HG02943 (cell line): ENCODE data around the gene DOK1.

Experiments used
- ATAC-seq: cut with Tn5 transposase; IDR thresholded peaks from one replicate; pipeline ENCODE4 v1.9.1; 2021; ENCODE audit warnings: mild to moderate bottlenecking, low read depth, moderate library complexity; ENCODE audit not compliant: unreplicated experiment

The DOK1 gene

GRCh38 chr2:74553892-74554819 is at the start of gene DOK1, which contains the start of gene LOXL3:
Gene DOK1, plus strand, starts transcription at chr2:74554720. Its CDS starts 35 bp downstream, at chr2:74554755.
Gene LOXL3, minus strand, starts transcription at chr2:74553942. Its CDS starts 1,308 bp downstream, at chr2:74552634.
- ATAC-seq: peak; percentile 64

GRCh38 chr2:74505448-74506246 is 48.9 kb upstream of the DOK1 start:
- ATAC-seq: no peak

- ATAC-seq: peak; percentile 86
Observed at GRCh38 chr2:74507145-74507925, 47.2 kb upstream of the DOK1 start, which contains the start of gene PCGF1. Gene PCGF1, minus strand, starts transcription at chr2:74507695. Its CDS starts 27 bp downstream, at chr2:74507668.

- ATAC-seq: peak; percentile 10
Observed at GRCh38 chr2:74507926-74508520, 46.5 kb upstream of the DOK1 start.

GRCh38 chr2:74510272-74510671 is 44.2 kb upstream of the DOK1 start:
- no peak for ATAC-seq

- ATAC-seq: no peak
Observed at GRCh38 chr2:74511104-74511989, 43.2 kb upstream of the DOK1 start.

- ATAC-seq: no peak
Observed at GRCh38 chr2:74512744-74513604, 41.5 kb upstream of the DOK1 start.

- no peak for ATAC-seq
Observed at GRCh38 chr2:74513605-74514367, 40.7 kb upstream of the DOK1 start.

GRCh38 chr2:74514368-74515270 is 39.9 kb upstream of the DOK1 start, which contains the start of gene TLX2:
Gene TLX2, plus strand, starts transcription at chr2:74514450. Its CDS starts 357 bp downstream, at chr2:74514807.
- no peak for ATAC-seq

GRCh38 chr2:74515271-74515980 is 39.1 kb upstream of the DOK1 start:
- no peak for ATAC-seq

GRCh38 chr2:74515981-74516633 is 38.4 kb upstream of the DOK1 start:
- ATAC-seq: no peak

GRCh38 chr2:74516650-74517049 is 37.9 kb upstream of the DOK1 start:
- no peak for ATAC-seq

GRCh38 chr2:74522516-74522915 is 32.0 kb upstream of the DOK1 start:
- ATAC-seq: no peak

GRCh38 chr2:74524005-74524404 is 30.5 kb upstream of the DOK1 start:
- no peak for ATAC-seq
